ENCODE measurements around the gene GALNT13. TPM values are rescaled to one million over a fixed set of nuclear protein-coding genes. Genes with fewer than 3 reads are reported as not detected.
A peak's percentile ranks its signal among the peaks of the same experiment; 100 is the strongest.

Gene GALNT13
- not detected in 2 replicates for total RNA-seq (2022)
- Bru-seq, nascent RNA, result percentile 2 among the genes with signal in this experiment
- BruChase-seq, experiment 1, labeled RNA remaining after a 6-hour chase, result percentile 0 among the genes with signal in this experiment
- BruChase-seq, experiment 2, labeled RNA remaining after a 2-hour chase, result percentile 2 among the genes with signal in this experiment
- long read RNA-seq, result 0 reads

- Mint-ChIP-seq H3K9me3 (ENCODE audit: low read depth, unreplicated experiment) (peaks cover 6% of the 10 kb centered on the region), H3K27ac (ENCODE audit: unreplicated experiment) (no peak within 1 kb of the TSS), H3K27me3 (ENCODE audit: unreplicated experiment) (no peaks in the 10 kb centered on the region), H3K36me3 (ENCODE audit: insufficient read depth, unreplicated experiment) (peaks cover 6% of the 10 kb centered on the region), H3K4me1 (ENCODE audit: low read depth, unreplicated experiment) (no peaks in the 10 kb centered on the region), H3K4me3 (ENCODE audit: low read depth, unreplicated experiment) (no peak within 1 kb of the TSS)
- DNase-seq, result no peak
- intact Hi-C loops (cut with micrococcal nuclease; ENCODE audit: unreplicated experiment), result no loop called here
- no TSS peak for BruUV-seq (replicated peaks)
- CTCF ChIA-PET, result no interaction called here
- TF ChIP-seq CTCF (IDR thresholded peaks at IDR 0.05; ENCODE audit: unreplicated experiment), result no peak
Observed at GRCh38 chr2:153871231-153872221, at the start of gene GALNT13. Gene GALNT13 (plus strand): TSS chr2:153871922.

- TF ChIP-seq CTCF (IDR thresholded peaks at IDR 0.05; ENCODE audit: unreplicated experiment), result no peak
- no peak for DNase-seq
- H3K4me3 Mint-ChIP-seq (ENCODE audit: low read depth, unreplicated experiment), result no peak overlapping the region
Observed at GRCh38 chr2:153823880-153824279, 47.8 kb upstream of the GALNT13 start.

GRCh38 chr2:153828335-153828734 lies 43.4 kb upstream of the GALNT13 start:
- TF ChIP-seq CTCF (IDR thresholded peaks at IDR 0.05; ENCODE audit: unreplicated experiment), result no peak
- intact Hi-C loops (cut with micrococcal nuclease; ENCODE audit: unreplicated experiment), result no loop called here
- no TSS peak for BruUV-seq (replicated peaks)

More at GRCh38 chr2:153823880-153824279, 47.8 kb upstream of the GALNT13 start:
- Mint-ChIP-seq H3K27me3 (ENCODE audit: unreplicated experiment) (no peaks in the 10 kb centered on the region), H3K9me3 (ENCODE audit: low read depth, unreplicated experiment) (peaks cover 5% of the 10 kb centered on the region), H3K27ac (ENCODE audit: unreplicated experiment) (no peak overlapping the region), H3K4me1 (ENCODE audit: low read depth, unreplicated experiment) (no peaks in the 10 kb centered on the region), H3K36me3 (ENCODE audit: insufficient read depth, unreplicated experiment) (no peaks in the 10 kb centered on the region)
- CTCF ChIA-PET, result no interaction called here
- BruUV-seq (replicated peaks), result no TSS peak
- intact Hi-C loops (cut with micrococcal nuclease; ENCODE audit: unreplicated experiment), result no loop called here

GRCh38 chr2:153834662-153835061 lies 37.1 kb upstream of the GALNT13 start:
- no peak overlapping the region for H3K27ac Mint-ChIP-seq (ENCODE audit: unreplicated experiment)
- TF ChIP-seq CTCF (IDR thresholded peaks at IDR 0.05; ENCODE audit: unreplicated experiment), result no peak
- no peak for DNase-seq
- peaks cover 5% of the 10 kb centered on the region for H3K9me3 Mint-ChIP-seq (ENCODE audit: low read depth, unreplicated experiment)
- CTCF ChIA-PET, result no interaction called here
- no peaks in the 10 kb centered on the region for H3K27me3 Mint-ChIP-seq (ENCODE audit: unreplicated experiment)
- intact Hi-C loops (cut with micrococcal nuclease; ENCODE audit: unreplicated experiment), result no loop called here
- H3K36me3 Mint-ChIP-seq (ENCODE audit: insufficient read depth, unreplicated experiment), result no peaks in the 10 kb centered on the region
- no TSS peak for BruUV-seq (replicated peaks)
- no peak overlapping the region for H3K4me3 Mint-ChIP-seq (ENCODE audit: low read depth, unreplicated experiment)
- H3K4me1 Mint-ChIP-seq (ENCODE audit: low read depth, unreplicated experiment), result peaks cover 7% of the 10 kb centered on the region

More at GRCh38 chr2:153828335-153828734, 43.4 kb upstream of the GALNT13 start:
- CTCF ChIA-PET, result no interaction called here
- no peak for DNase-seq
- Mint-ChIP-seq H3K4me1 (ENCODE audit: low read depth, unreplicated experiment) (peaks cover 7% of the 10 kb centered on the region), H3K27me3 (ENCODE audit: unreplicated experiment) (no peaks in the 10 kb centered on the region), H3K9me3 (ENCODE audit: low read depth, unreplicated experiment) (peaks cover 16% of the 10 kb centered on the region), H3K4me3 (ENCODE audit: low read depth, unreplicated experiment) (no peak overlapping the region), H3K27ac (ENCODE audit: unreplicated experiment) (no peak overlapping the region), H3K36me3 (ENCODE audit: insufficient read depth, unreplicated experiment) (no peaks in the 10 kb centered on the region)
